Activated CD8-positive, alpha-beta memory T cell treated with anti-CD3 and anti-CD28 coated beads for 36 hours (primary cell): ENCODE measurements around the gene PPM1N. TPM values are rescaled to one million over a fixed set of nuclear protein-coding genes. Genes with fewer than 3 reads are reported as not detected.

ENCODE experiments used
- CTCF ChIA-PET: fragments of 350-600 bp; sonication (Branson Sonifier 250); formaldehyde crosslinking; loops from one replicate; lab custom pipeline; 2021; ENCODE audit warnings: antibody characterized with exemption; lab: Charles Lee
- POLR2A ChIA-PET: fragments of 350-600 bp; sonication (Branson Sonifier 250); formaldehyde crosslinking; loops from one replicate; lab custom pipeline; 2021; ENCODE audit warnings: antibody characterized with exemption; lab: Charles Lee
- total RNA-seq, 2 experiments: library from RNA; stranded (reverse); gene quantifications; one replicate each; pipeline ENCODE4 v1.2.3, GENCODE V29; 2021

PPM1N gene
- total RNA-seq, 2 experiments from 2014 or later: 2.0 to 3.0 TPM

GRCh38 chr19:45477713-45478453 lies 20.4 kb upstream of the PPM1N start:
- POLR2A ChIA-PET: interaction anchor here (0.6 to 1.7 kb wide), 6 partner anchors 9 to 56 kb away, joined by 3 to 26 read pairs (median 4); partner anchors contain the start of gene FOSB
- CTCF ChIA-PET: interaction anchor here (0.5 to 17.2 kb wide), 24 partner anchors 8 to 562 kb away, joined by 3 to 282 read pairs (median 8); partner anchors contain the start of genes ERCC1, FOSB and PPP1R13L

DNA sequence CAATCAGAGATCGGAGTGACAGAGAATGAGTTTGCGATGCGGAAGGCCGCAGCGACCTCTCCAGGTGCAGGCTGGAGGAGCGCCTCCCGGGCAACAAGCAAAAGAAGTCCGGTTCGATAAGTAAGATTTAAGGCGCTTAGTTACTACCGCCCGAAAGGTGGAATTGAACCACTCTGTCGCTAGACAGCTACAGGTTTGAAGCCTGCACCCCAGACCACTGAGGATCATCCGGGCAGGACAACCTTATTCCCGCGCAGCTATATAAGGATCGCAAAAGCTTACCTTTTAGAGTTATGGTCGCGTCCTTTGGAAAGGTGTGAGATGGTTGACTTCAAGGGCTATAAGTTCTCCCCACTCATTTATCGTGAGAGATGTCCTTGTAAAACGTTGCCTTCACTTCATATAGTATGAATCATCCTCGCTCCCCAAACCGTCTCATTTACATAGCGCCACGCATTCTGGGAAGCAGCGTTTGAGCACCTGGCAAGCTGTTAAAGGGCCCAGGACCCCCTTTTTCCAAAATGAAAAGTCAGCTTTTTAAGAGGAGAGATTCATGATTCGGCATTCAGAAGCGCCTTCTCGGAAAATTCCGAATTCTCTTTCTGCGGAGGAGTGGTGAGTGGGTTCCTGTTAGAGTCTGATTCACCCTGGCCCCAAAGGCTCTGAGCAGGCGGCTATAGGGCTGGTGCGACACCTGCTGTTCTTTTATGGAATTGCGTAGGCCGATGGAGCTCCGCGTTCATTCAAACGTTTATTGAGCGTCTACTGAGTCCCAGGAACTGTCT lies 19.6 kb upstream of the PPM1N start:
- POLR2A ChIA-PET: interaction anchor here (0.6 to 1.7 kb wide), 8 partner anchors 10 to 80 kb away, joined by 3 to 26 read pairs (median 4); partner anchors contain the start of gene FOSB
- CTCF ChIA-PET: interaction anchor here (0.5 to 17.2 kb wide), 33 partner anchors 7 to 563 kb away, joined by 3 to 282 read pairs (median 6); partner anchors contain the start of genes ERCC1, FOSB, PPP1R13L and RTN2

GRCh38 chr19:45483033-45483432 lies 15.2 kb upstream of the PPM1N start:
- ChIA-PET CTCF (interaction anchor here (5.1 to 17.2 kb wide), 2 partner anchors 13 to 44 kb away, joined by 53 to 282 read pairs; partner anchors contain the start of gene RTN2), POLR2A (no interaction called here)

GRCh38 chr19:45484273-45484945 lies 13.8 kb upstream of the PPM1N start:
- ChIA-PET POLR2A (interaction anchor here (0.7 to 1.0 kb wide), 2 partner anchors 45 to 121 kb away, joined by 5 to 14 read pairs; no protein-coding TSS in a partner anchor), CTCF (interaction anchor here (0.7 to 17.2 kb wide), 33 partner anchors 8 to 208 kb away, joined by 3 to 282 read pairs (median 8); partner anchors contain the start of genes FOSB, OPA3, PPM1N and PPP1R13L)

DNA sequence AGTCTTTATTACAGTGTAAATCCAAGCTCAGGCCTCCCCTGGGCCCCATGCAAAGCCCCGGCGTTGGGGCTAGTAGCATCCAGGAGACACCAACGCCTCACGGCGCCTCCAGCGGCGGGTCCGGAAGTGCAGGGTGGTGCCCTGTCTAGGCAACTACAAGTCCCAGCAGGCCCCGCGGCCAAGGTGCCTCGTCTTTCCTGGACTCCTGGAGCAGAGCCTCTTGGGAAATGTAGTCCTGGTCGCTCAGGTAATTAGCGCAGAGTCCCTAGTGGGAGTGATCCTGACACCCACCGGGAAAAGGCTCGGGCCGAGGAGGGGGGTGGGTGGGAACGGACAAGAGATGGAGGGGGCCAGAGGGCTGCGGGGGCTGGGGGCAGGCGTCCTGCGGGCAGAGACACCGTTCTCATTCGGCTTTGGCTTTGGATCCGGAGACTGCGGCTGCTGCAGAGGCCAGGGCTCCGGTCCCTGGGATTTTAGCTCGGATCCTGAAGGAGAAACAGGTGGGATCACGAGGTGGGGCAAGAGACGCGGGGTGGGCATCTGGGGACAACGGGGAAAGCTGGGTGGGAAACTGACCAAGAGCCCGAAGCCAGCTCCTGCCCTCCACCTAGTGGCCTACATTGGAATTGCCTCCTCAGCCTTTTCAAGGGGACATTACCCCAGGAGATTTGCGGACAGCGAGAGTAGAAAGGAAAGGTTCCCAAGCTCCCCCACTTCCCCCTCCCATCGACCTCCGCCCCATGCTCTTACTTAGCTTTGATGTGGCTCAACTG lies 12.8 kb upstream of the PPM1N start:
- POLR2A ChIA-PET: interaction anchor here (1.0 kb wide), 1 partner anchor 46 kb away, joined by 5 read pairs; no protein-coding TSS in a partner anchor
- CTCF ChIA-PET: interaction anchor here (0.6 to 5.1 kb wide), 41 partner anchors 9 to 1215 kb away, joined by 3 to 53 read pairs (median 7); partner anchors contain the start of genes FOSB, OPA3, PPM1N and PPP1R13L

DNA sequence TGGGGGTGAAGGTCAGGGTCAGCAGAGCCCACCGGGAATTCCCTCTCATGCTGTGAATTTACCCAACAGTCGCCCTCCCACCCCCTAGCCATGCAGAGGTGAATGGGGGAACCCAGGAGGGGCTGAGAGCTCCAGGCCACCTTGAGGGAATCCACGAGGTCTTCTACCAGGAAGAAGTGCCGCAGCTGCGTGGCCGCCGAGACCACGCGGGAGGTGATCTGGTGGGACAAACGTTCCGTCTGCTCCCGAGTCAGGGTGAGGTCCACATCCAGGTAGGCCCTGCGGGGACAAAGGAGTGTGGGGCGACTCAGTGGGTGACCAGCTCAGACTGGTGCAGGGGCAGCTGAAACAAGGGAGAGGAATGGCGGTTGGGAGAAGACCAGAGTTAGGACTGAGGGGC lies 9.5 kb upstream of the PPM1N start:
- ChIA-PET CTCF (interaction anchor here (0.7 to 1.6 kb wide), 4 partner anchors 10 to 85 kb away, joined by 3 to 5 read pairs (median 4); no protein-coding TSS in a partner anchor), POLR2A (no interaction called here)

DNA sequence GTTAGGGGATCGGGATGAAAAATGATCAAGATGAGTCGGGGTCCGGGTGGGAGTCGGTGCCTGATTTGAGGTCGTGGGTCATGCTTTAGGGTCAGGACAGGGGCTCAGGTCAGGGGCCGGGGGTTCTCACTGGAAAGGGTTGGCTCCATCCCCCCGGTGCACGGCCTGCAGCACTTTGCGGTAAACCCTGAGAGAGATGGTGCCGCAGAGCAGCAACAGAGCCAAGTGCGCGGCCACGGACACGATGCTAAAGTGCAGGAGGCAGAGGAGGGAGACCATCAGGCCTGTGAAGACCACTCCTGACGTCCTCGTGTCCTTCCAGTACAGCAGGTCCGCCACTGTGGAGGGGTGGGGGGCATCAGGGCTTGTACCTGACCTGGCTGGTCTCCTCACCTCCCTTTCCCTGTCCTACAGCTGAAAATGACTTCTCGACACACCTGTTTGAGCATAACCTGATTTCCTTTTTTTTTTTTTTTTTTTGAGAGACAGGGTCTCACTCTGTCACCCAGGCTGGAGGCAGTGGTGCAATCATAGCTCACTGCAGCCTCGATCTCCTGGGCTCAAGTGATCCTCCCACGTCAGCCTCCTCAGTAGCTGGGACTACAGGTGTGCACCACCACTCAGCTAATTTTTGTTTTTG lies 8.9 kb upstream of the PPM1N start:
- ChIA-PET CTCF (interaction anchor here (1.0 to 1.6 kb wide), 3 partner anchors 10 to 86 kb away, joined by 4 to 5 read pairs (median 4); no protein-coding TSS in a partner anchor), POLR2A (interaction anchor here (0.6 kb wide), 1 partner anchor 9 kb away, joined by 4 read pairs; the partner anchor contains the start of gene PPM1N)

DNA sequence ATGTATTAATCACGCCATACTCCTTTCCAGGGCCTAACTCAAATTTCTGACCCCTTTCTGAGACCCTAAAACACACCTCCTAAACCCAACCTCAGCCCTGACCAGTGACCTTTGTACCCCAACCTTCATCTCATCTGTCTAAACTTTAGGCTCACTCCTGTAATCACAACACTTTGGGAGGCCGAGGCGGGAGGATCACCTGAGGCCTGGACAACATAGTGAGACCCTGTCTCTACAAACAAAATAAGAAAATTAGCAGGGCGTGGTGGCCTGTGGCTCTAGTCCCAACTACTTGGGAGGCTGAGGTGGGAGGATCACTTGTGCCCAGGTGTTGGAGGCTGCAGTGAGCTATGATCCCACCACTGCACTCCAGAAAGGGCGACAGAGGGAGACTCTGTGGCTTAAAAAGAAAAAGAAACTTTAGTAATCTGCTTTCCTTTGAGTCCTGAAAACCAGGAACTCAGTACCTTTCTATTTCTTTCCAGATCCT lies 6.1 kb upstream of the PPM1N start:
- POLR2A ChIA-PET: no interaction called here

DNA sequence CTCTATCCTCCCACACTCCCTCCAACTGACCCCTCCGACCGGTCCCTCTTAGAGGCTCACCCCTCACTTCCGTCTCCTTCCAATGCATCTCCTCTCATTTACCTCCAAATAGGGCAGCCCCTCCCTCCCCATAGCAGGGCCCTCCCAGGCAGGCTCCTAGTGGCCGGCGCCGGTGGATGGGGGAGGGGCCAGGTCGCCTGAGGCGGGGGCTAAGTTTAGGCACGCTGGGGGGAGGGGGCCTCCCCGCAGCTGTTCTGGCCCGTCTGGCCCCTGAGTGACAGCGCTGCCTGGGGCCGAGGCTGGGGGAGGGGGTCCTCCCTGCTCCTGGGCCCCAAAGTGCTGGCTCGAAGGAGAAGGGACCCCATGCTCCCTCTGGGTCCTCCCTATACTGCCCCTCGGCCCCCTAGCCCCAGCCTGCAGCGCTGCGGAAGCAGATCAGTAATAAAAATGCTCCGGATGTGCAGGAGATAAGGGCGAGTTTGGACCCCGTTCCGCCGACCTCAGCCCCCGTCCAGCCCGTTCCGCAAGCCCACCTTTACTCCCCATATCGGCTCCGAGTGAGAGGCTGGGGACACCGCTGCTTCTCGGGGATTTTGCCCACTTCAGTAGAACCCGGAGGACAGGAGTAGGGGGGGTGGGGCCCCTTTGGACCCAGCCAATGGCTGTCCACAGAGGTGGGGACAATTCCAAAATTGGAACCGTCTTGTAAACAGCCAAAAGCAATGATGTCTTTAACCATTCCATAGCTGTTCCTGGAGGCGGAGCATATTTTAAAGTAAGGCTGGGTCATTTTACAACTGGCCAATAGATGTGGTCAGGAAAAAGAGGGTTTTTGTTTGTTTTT lies 5.4 kb upstream of the PPM1N start:
- ChIA-PET CTCF (interaction anchor here (0.7 to 1.8 kb wide), 3 partner anchors 14 to 65 kb away, joined by 3 to 5 read pairs (median 3); no protein-coding TSS in a partner anchor), POLR2A (no interaction called here)

More for the DNA sequence above, 6.1 kb upstream of the PPM1N start:
- CTCF ChIA-PET: interaction anchor here (0.7 to 1.8 kb wide), 3 partner anchors 13 to 64 kb away, joined by 3 to 5 read pairs (median 3); no protein-coding TSS in a partner anchor

- POLR2A ChIA-PET: interaction anchor here (0.6 kb wide), 1 partner anchor 60 kb away, joined by 3 read pairs; no protein-coding TSS in a partner anchor
These were observed 3.9 kb upstream of the PPM1N start for GRCh38 chr19:45494261-45494916.

DNA sequence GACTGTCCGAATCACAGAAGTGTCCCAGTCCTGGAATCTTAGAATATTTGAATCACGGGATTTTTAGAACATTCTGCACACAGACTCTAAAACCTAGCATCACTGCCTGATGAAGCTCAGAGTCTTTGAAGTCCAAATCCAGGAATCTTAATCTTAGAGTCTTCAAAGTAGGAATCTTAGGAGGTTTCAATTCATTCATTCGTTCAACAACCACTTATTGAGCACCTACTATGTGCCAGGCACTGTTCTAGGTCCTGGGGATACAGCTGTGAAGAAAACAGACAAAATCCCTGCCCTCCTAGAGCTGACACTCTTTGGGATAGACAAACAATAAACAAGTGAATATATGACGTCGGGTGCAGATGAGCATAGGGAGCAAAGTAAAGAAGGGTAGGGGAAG lies 3.1 kb upstream of the PPM1N start:
- ChIA-PET CTCF (interaction anchor here (1.2 to 4.0 kb wide), 7 partner anchors 10 to 112 kb away, joined by 3 to 53 read pairs (median 5); partner anchors contain the start of gene VASP), POLR2A (no interaction called here)

More at GRCh38 chr19:45494261-45494916, 3.9 kb upstream of the PPM1N start:
- CTCF ChIA-PET: interaction anchor here (1.1 to 4.0 kb wide), 8 partner anchors 9 to 113 kb away, joined by 3 to 53 read pairs (median 4); partner anchors contain the start of gene VASP

DNA sequence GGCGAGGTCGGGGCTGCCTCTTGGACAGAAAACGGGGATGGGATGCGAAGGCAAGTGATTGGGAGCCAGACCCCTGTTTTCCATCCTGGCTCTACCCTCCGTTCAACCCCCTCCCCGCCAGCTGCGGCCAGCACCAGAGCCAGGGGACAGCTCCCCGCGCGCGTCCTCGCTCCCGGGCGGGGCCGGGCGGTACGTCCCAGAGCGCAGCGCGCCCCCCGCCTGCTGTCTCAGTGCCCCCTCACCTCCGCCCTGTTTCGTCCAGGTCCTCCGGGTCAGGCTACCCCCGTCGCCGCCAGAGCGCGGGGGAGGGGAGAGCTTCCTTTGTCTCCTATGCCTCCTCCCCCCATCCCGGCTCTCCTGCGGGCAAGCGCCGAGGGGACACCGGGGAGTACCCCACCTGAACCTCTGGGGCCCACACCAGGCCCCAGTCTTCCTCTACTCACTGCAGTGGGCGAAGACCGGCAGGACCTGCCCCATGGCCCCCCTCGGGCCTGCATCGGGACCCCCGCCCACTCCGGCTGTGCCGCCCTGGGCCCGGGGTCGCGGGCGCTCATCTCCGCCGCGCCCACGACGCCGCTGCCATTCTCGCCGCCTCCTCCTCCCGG lies 1.8 kb upstream of the PPM1N start:
- ChIA-PET CTCF (interaction anchor here (0.6 to 4.0 kb wide), 7 partner anchors 9 to 194 kb away, joined by 3 to 53 read pairs (median 6); no protein-coding TSS in a partner anchor), POLR2A (interaction anchor here (1.0 kb wide), 1 partner anchor 27 kb away, joined by 3 read pairs; no protein-coding TSS in a partner anchor)

DNA sequence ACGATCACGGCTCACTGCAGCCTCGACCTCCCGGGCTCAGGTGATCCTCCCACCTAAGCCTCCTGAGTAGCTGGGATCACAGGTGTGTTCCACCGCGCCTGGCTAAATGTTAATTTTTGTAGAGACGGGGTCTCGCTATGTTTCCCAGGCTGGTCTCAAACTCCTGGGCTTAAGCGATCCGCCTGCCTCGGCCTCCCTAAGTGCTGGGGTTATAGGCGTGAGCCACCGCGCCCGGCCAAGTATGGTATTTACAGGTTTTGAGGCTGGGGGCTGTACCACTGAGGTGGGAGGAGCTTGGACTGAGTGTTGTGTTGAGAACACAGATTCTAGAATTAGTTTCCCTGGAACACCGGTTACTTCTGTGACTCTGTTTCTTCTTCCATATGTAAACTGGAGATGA lies 452 bp upstream of the PPM1N start:
- ChIA-PET CTCF (interaction anchor here (0.8 to 4.0 kb wide), 4 partner anchors 12 to 145 kb away, joined by 3 to 53 read pairs (median 3); no protein-coding TSS in a partner anchor), POLR2A (no interaction called here)
